Fibroblast of gingiva (primary cell): ENCODE results near the gene HERC4.
"Not testable (repeated sequence)": the region's sequence is repeated elsewhere in the genome, so short reads cannot be mapped to it uniquely, and the experiment has no call there.

Source experiments
- DNase-seq: peaks from one replicate; pipeline ENCODE4 v3.0.0-alpha.2; 2011; ENCODE audit warnings: low read depth

The HERC4 gene

DNA sequence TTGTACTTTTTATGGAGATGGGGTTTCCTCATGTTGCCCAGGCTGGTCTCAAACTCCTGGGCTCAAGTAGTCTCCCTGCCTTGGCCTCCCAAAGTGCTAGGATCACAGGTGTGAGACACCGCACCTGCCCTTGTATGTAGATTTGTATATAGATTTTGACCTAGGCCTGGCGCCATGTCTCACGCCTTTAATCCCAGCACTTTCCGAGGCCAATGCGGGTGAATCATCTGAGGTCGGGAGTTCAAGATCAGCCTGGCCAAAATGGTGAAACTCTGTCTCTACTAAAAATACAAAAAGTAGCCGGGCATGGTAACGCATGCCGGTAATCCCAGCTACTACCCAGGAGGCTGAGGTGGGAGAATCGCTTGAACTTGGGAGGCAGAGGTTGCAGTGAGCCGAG, 197.7 kb downstream of the HERC4 start:
- DNase-seq: not testable (repeated sequence)

DNA sequence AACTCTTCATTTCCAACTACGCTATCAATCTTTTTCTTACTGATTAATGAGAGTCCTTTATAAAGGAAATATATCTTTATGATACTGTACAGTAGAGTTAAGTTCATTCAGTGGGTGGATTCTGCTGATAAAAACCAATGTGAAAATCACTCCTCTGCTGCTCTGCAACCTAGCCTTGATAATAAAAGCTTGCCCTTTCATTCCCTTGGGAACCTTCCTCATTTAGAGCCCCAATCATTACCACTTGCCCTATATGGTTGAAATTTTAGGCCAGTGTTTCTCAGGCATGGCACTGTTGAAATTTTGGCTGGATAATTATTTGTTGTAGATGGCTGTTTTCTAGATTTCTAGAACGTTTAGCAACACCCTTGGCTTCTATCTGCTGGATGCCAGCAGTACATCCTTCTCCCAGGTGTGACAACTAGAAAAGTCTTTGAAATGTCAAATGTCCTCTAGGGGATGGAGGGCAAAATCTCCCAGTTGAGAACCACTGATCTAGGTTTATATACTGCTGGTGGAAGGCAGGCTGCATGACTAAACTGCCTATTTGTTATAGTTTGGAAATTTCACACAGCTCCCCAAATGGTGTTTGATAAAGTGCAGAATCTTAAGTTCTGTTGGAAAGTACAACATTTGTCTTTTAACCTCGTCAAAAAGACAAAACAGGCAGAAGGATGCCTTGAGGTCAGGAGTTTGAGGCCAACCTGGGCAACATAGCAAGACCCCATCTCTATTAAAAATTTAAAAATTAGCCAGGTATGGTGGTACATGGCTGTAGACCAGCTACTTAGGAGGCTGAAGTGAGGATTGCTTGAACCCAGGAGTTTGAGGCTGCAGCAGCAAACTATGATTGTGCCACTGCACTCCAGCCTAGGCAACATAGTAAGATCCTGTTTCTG, 199.5 kb downstream of the HERC4 start:
- DNase-seq: no peak
